Activated T-cell treated with anti-CD3 and anti-CD28 coated beads for 24 hours (primary cell): ENCODE measurements around the gene EFNA5.

Source experiments
- DNase-seq: peaks from one replicate; pipeline ENCODE4 v3.0.0-alpha.2; 2020; ENCODE audit warnings: low read depth

Gene EFNA5

GRCh38 chr5:107670932-107671741 is at the start of gene EFNA5:
Gene EFNA5 (minus strand): TSS chr5:107670937.
- no peak for DNase-seq

- DNase-seq: no peak
Measured at GRCh38 chr5:107719034-107719606, 48.4 kb upstream of the EFNA5 start.

GRCh38 chr5:107717816-107718215 is 47.1 kb upstream of the EFNA5 start:
- DNase-seq: no peak

GRCh38 chr5:107713228-107713627 is 42.5 kb upstream of the EFNA5 start:
- DNase-seq: no peak

- no peak for DNase-seq
Measured at GRCh38 chr5:107712359-107712870, 41.7 kb upstream of the EFNA5 start.

GRCh38 chr5:107705402-107706014 is 34.8 kb upstream of the EFNA5 start:
- no peak for DNase-seq

GRCh38 chr5:107704681-107705401 is 34.1 kb upstream of the EFNA5 start:
- DNase-seq: no peak

GRCh38 chr5:107700481-107700880 is 29.7 kb upstream of the EFNA5 start:
- DNase-seq: no peak

GRCh38 chr5:107699425-107699824 is 28.7 kb upstream of the EFNA5 start:
- DNase-seq: no peak

- DNase-seq: no peak
Measured at GRCh38 chr5:107698286-107698685, 27.5 kb upstream of the EFNA5 start.

- DNase-seq: no peak
Measured at GRCh38 chr5:107696498-107696897, 25.8 kb upstream of the EFNA5 start.

- no peak for DNase-seq
Measured at GRCh38 chr5:107696080-107696479, 25.3 kb upstream of the EFNA5 start.

- no peak for DNase-seq
Measured at GRCh38 chr5:107687937-107688336, 17.2 kb upstream of the EFNA5 start.

GRCh38 chr5:107687404-107687803 is 16.7 kb upstream of the EFNA5 start:
- DNase-seq: no peak

- no peak for DNase-seq
Measured at GRCh38 chr5:107682533-107682932, 11.8 kb upstream of the EFNA5 start.

- no peak for DNase-seq
Measured at GRCh38 chr5:107680799-107681198, 10.1 kb upstream of the EFNA5 start.

GRCh38 chr5:107680099-107680498 is 9.4 kb upstream of the EFNA5 start:
- no peak for DNase-seq

- no peak for DNase-seq
Measured at GRCh38 chr5:107676702-107677101, 6.0 kb upstream of the EFNA5 start.

- no peak for DNase-seq
Measured at GRCh38 chr5:107675201-107675600, 4.5 kb upstream of the EFNA5 start.

- DNase-seq: no peak
Measured at GRCh38 chr5:107674655-107675054, 3.9 kb upstream of the EFNA5 start.

- peak; percentile 64 for DNase-seq
Measured at GRCh38 chr5:107673368-107674136, 2.8 kb upstream of the EFNA5 start.

GRCh38 chr5:107673039-107673367 is 2.3 kb upstream of the EFNA5 start:
- no peak for DNase-seq
